Measurements from ENCODE around the gene GABRG2. TPM values are rescaled to one million over a fixed set of nuclear protein-coding genes. Genes with fewer than 3 reads are reported as not detected.

Gene GABRG2
- total and polyA plus RNA-seq, 2 experiments from 2014 or later: 3.5 to 5.3 TPM

DNA sequence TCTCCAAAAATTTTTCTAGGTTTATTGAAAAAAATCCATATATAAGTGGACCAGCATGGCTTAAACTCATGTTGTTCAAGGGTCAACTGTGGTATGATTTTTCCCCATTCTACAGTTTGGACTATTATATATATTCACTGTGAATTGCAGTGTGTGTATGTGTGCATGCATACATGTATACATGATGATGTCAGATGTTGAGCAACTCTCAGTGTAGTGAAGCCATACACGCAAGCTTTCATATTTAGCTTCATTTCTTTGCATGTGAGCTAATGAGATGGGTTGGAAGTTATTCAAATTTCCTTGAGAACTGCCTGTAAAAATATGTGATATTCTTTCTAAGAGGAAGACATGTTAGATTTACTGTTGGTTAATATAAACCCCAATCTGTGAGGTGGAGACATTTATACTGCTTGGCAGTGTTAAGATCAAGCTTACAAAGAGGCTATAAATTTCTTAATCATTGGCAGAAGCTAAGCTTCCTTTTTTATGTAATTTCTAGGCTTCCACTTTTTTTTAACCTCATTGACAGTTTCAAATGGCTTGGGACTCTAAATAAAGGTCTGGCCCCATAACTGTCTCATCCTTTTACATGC lies 134.8 kb downstream of the GABRG2 start:
- H3K9me2 ChIP-seq (ENCODE audit: insufficient read depth): no peaks in the 10 kb centered on the region
- no peak overlapping the region for H3K27ac ChIP-seq (ENCODE audit: low read depth)
- Mint-ChIP-seq H3K9me3 (peaks cover 3% of the 10 kb centered on the region; the same call in 1 of the 3 replicates), H3K27ac (no peak overlapping the region), H3K36me3 (ENCODE audit: low read depth) (no peaks in the 10 kb centered on the region), H3K4me3 (no peak overlapping the region), H3K27me3 (ENCODE audit: insufficient read depth, low read depth, poor library complexity) (no peaks in the 10 kb centered on the region), H3K4me1 (peaks cover 5% of the 10 kb centered on the region)
- no peaks in the 10 kb centered on the region for H3F3A ChIP-seq (replicated peaks; ENCODE audit: low read depth)
- no peaks in the 10 kb centered on the region for H3K36me3 ChIP-seq (ENCODE audit: insufficient read depth)
- no peaks in the 10 kb centered on the region for H3K27me3 ChIP-seq (ENCODE audit: insufficient read depth)
- no peak overlapping the region for H2AFZ ChIP-seq
- no peaks in the 10 kb centered on the region; the same call in 1 of the 2 replicates for H4K20me1 ChIP-seq (replicated peaks; ENCODE audit: insufficient read depth)
- 0 out of 2 replicates have a peak, but pooled peaks cover 5% of the 10 kb centered on the region for H3K4me1 ChIP-seq (ENCODE audit: insufficient read depth)
- no peak overlapping the region for H3K4me3 ChIP-seq
- no peak for DNase-seq (ENCODE audit: low spot score)
- TF ChIP-seq, protein P1, sequence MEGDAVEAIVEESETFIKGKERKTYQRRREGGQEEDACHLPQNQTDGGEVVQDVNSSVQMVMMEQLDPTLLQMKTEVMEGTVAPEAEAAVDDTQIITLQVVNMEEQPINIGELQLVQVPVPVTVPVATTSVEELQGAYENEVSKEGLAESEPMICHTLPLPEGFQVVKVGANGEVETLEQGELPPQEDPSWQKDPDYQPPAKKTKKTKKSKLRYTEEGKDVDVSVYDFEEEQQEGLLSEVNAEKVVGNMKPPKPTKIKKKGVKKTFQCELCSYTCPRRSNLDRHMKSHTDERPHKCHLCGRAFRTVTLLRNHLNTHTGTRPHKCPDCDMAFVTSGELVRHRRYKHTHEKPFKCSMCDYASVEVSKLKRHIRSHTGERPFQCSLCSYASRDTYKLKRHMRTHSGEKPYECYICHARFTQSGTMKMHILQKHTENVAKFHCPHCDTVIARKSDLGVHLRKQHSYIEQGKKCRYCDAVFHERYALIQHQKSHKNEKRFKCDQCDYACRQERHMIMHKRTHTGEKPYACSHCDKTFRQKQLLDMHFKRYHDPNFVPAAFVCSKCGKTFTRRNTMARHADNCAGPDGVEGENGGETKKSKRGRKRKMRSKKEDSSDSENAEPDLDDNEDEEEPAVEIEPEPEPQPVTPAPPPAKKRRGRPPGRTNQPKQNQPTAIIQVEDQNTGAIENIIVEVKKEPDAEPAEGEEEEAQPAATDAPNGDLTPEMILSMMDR (conservative IDR thresholded peaks at IDR 0.05; ENCODE audit: low read depth in 2 of 2): no peak
- TF ChIP-seq NANOG (IDR thresholded peaks at IDR 0.05; ENCODE audit: borderline replicate concordance): no peak
- TF ChIP-seq, protein P2, sequence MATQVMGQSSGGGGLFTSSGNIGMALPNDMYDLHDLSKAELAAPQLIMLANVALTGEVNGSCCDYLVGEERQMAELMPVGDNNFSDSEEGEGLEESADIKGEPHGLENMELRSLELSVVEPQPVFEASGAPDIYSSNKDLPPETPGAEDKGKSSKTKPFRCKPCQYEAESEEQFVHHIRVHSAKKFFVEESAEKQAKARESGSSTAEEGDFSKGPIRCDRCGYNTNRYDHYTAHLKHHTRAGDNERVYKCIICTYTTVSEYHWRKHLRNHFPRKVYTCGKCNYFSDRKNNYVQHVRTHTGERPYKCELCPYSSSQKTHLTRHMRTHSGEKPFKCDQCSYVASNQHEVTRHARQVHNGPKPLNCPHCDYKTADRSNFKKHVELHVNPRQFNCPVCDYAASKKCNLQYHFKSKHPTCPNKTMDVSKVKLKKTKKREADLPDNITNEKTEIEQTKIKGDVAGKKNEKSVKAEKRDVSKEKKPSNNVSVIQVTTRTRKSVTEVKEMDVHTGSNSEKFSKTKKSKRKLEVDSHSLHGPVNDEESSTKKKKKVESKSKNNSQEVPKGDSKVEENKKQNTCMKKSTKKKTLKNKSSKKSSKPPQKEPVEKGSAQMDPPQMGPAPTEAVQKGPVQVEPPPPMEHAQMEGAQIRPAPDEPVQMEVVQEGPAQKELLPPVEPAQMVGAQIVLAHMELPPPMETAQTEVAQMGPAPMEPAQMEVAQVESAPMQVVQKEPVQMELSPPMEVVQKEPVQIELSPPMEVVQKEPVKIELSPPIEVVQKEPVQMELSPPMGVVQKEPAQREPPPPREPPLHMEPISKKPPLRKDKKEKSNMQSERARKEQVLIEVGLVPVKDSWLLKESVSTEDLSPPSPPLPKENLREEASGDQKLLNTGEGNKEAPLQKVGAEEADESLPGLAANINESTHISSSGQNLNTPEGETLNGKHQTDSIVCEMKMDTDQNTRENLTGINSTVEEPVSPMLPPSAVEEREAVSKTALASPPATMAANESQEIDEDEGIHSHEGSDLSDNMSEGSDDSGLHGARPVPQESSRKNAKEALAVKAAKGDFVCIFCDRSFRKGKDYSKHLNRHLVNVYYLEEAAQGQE (IDR thresholded peaks at IDR 0.05; ENCODE audit: unreplicated experiment): no peak
- no peak for TF ChIP-seq EZH2 (IDR thresholded peaks at IDR 0.05; ENCODE audit: low read depth, unreplicated experiment)
- no peak for TF ChIP-seq ZNF331 (CRISPR knock-in tag; IDR thresholded peaks at IDR 0.05; ENCODE audit: low read depth)
- no peak for TF ChIP-seq ETS1 (IDR thresholded peaks at IDR 0.05)
- TF ChIP-seq EZH2phosphoT487 (IDR thresholded peaks at IDR 0.05; ENCODE audit: unreplicated experiment): no peak
- no peak for TF ChIP-seq JUNB (IDR thresholded peaks at IDR 0.05; ENCODE audit: unreplicated experiment)
- no peak for TF ChIP-seq ZNF462 (CRISPR knock-in tag; IDR thresholded peaks at IDR 0.05)
- TF ChIP-seq POLR2AphosphoS5 (IDR thresholded peaks at IDR 0.05; ENCODE audit: low read depth): no peak
- no peak for TF ChIP-seq CREB1 (CRISPR knock-in tag; IDR thresholded peaks at IDR 0.05; ENCODE audit: low read depth)
- TF ChIP-seq ZNF114 (CRISPR knock-in tag; IDR thresholded peaks at IDR 0.05): no peak
- TF ChIP-seq STAT1 (IDR thresholded peaks at IDR 0.05; ENCODE audit: unreplicated experiment): no peak
- H3K4me2 ChIP-seq: no peak overlapping the region
- no peak for ATAC-seq
- no peaks in the 10 kb centered on the region for H3K79me2 ChIP-seq (replicated peaks; ENCODE audit: insufficient read depth)

All from GM23338 (cell line).